GM19467 (cell line): ENCODE data around the gene NCSTN.
"Not testable (repeated sequence)": the region's sequence is repeated elsewhere in the genome, so short reads cannot be mapped to it uniquely, and the experiment has no call there.

Experiments
- ATAC-seq: cut with Tn5 transposase; IDR thresholded peaks from one replicate; pipeline ENCODE4 v1.9.1; 2021; ENCODE audit warnings: mild to moderate bottlenecking, moderate library complexity; ENCODE audit not compliant: unreplicated experiment

Gene NCSTN

DNA sequence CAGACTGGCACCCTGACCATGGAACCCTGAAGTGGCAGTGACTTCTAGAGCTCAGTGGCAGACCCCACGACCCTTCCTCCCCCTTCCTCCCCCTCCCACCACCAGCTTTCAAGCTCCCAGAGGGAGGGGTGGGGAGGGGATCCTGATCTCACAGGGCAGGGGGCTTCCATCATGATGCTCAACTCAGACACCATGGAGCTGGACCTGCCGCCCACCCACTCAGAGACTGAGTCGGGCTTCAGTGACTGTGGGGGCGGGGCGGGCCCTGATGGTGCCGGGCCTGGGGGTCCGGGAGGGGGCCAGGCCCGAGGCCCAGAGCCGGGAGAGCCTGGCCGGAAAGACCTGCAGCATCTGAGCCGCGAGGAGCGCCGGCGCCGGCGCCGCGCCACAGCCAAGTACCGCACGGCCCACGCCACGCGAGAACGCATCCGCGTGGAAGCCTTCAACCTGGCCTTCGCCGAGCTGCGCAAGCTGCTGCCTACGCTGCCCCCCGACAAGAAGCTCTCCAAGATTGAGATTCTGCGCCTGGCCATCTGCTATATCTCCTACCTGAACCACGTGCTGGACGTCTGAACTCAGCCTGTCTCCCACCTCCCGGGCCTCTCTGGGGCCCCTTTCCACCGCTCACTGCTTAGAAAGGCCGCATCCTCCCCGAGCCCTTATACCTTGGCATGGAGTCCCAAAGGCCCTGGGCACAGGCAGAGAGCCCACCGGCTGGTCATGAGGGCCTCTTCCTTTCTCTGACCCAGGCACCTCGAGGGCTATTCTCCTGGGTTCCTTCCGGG lies 27.6 kb downstream of the NCSTN start:
- ATAC-seq: no peak

DNA sequence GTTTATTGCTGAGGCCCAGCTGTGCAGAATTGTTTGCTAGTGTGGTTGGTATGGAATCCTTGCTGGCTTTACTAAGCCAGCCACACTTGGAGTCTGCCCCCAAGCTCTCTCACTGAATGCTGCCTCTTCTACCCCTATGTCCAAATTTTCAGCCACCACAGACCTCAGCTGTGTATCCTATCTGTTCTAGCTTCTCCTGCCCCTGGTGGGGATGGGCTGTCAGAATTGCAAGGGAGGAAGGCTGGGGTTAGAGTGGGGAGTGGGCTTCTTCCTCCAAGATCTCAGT lies 28.1 kb downstream of the NCSTN start:
- ATAC-seq: no peak

DNA sequence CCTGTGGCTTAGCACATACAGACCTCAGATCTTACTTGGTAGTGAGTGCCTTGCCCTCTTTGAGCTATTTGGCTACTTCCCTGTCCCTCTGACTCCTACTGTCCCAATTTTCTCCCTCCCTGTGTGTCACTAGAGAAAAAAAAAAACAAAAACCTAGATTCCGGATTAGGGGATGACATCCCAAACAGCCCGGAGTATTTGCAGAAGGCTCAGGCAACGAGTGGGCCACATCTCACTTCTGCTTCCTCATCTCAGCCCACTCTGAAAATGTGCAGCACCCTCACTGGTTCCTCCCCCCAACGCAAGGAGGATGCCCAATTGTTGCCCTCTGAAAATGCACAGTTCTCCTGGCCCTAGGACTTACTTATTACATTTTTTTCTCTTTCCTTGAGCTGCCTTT lies 28.6 kb downstream of the NCSTN start:
- ATAC-seq: no peak

DNA sequence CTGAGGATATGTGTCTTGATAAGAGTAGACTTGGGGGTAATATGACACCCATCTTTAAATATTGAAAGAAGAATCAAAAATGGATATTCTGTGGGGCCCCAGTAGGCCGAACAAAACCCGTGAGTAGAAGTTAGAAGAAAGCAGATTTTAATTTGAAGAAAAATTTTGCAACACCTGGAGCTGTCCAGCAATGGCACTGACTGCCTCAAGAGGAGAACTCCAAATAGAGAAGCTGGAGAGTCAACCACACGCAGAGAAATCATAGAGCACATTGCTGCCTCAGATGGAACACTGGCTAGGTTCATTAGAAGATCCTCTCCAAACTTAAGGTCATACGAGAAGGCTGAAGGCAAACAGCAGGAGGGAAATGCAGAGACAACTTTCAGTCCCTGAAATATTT lies 30.5 kb downstream of the NCSTN start:
- no peak for ATAC-seq

DNA sequence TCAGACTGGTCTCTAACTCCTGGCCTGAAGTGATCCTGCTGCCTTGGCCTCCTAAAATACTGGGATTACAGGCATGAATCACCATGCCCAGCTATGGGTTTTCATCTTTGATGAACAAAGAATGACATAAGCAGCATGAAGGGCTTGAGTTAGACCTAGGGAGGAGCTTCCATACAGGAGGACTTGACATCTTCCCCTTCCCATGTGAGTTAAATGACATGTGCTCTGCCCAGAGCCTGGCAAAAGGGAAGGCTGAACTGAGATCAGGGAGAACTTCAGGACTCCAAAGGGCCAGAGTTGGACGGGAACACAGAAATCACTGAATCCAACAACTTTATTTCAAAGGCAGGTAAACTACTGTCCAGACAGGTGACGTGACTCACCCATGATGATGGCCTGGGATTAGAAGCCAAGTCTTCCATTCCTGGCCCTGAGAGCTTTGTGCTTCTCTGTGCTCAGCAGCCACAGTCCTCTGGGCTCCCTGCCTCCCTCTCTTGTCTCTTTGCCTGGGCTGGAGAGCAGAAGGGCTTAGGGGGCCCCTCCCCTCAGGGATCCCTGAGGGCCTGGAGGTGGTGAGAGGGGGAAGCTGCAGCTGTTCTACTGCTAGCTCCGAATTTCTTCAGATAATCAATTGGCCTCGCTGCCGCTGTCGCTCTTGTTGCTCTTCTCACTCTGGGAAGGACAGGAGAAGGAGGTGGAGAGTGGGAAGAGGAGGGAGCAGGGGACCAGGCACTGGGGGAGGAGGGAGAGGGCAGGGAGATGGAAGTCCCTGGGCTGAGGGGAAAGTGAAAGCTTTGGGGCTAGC lies 31.3 kb downstream of the NCSTN start:
- ATAC-seq: no peak

DNA sequence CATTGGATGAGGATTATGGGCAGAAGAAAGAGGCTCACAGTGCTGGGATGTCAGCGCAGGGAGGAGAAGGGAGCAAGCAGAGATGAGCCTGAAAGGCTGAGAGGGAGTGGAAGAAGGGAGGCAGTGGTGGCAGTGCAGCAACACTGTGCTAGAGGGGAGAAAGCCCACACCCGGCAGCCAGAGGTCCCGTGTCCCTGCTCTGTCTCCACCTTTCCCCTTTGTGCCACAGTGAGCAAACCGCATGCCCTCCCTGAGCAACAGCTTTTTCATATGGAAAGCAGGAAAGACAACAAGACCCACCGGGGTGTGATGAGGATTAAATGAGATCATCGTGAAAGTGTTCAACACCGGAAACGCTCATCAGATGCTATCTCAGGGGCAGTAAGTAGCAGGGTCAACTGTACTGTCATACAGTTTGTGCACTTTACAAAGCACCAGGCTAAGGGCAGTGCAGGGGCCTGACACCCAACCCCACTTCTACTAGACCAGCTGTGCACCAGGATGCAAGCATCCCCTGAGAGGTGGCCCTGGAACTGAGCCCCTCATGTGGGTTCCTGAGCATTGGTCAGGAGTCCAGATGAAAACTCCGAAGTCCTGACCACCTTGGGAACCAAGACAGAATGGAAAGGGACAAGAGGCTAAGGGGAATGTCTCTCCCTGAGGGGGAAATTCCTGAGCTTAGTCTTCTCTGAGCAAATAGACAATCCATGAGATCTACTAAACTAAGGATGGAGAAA lies 32.8 kb downstream of the NCSTN start:
- no peak for ATAC-seq

DNA sequence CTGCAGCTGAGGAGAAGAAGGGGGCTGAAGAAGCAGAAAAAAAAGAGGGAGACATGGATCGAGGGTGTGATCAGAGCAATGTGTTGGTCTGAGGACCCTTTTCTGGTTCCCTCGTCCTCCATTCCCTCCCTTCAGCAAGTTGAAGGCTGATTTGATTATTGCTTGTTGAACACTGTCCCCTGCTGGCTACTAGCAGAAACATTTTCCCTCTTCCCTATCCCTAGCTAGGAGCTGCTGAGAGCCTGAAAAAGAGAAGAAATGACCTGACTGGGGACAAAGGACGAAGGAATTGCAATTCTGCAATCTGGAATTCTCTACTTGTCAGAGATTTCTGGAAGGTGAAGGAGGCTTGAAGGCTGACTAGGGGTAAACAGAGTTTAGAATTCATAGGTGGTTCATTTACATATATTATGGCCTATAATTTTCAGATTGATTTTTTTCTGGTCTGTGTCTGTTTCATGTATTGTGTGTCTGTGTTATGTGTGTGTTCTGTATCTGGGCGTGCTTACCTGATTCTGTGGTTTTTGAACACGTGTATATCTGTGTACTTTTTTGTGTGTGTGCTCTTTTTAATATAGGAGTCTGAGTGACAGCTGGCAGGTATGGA lies 33.4 kb downstream of the NCSTN start:
- ATAC-seq: no peak

DNA sequence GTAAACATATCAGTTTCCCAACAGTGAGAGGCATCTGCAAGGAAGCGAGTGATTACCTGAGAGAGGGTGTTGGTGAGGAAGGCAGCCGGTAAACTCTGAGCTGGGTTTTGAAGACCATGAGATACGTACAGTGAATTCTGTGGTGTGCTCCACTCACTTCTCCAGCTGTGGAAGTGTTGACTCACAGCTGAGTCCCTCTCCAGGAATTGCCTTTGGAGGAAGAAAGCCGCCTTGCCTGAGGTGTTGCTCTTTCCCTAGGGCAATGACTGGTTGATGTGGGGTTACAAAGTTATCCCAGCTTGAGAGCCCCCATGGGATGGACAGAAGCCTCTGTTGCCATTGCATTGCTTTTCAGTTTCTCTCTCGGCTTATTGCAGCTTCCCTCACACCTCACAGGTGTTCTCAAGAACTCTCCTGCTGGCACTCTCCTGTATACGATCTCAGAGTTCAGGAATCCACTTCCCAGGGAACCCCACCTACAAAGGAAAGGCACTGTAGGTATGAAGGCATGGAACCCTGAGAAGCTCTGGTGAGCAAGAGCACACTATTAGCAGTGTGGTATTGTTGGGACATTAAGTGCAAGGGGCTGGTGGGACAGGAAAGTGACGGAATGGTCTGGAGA lies 34.5 kb downstream of the NCSTN start:
- no peak for ATAC-seq

DNA sequence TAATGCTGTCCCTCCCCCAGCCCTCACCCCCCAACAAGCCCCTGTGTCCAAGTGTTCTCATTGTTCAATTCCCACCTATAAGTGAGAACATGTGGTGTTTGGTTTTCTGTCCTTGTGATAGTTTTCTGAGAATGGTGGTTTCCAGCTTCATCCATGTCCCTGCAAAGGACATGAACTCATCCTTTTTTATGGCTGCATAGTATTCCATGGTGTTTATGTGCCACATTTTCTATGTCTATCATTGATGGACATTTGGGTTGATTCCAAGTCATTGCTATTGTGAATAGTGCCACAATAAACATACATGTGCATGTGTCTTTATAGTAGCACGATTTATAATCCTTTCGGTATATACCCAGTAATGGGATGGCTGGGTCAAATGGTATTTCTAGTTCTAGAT lies 41.6 kb downstream of the NCSTN start:
- not testable (repeated sequence) for ATAC-seq

DNA sequence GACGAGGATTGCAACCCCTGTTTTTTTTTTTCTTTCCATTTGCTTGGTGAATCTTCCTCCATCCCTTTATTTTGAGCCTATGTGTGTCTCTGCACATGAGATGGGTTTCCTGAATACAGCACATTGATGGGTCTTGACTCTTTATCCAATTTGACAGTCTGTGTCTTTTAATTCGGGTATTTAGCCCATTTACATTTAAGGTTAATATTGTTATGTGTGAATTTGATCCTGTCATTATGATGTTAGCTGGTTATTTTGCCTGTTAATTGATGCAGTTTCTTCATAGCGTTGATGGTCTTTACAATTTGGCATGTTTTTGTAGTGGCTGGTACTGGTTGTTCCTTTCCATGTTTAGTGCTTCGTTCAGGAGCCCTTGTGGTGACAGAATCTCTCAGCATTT lies 45.2 kb downstream of the NCSTN start:
- ATAC-seq: not testable (repeated sequence)

DNA sequence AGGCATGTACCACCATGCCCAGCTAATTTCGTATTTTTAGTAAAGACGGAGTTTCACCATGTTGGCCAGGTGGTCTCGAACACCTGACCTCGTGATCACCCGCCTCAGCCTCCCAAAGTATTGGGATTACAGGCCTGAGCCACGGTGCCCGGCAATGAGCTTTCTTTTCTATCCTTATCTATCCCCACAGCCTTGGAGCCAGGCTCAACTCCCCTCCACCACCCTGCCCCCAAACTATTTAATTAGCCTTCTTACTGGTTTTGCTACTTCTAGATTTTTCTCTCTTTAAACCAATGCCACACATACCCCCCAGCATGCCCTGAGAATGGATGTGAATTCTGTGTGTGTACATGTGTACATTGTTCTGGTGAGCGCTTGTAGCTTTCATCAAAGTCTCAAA lies 51.5 kb downstream of the NCSTN start:
- no peak for ATAC-seq

DNA sequence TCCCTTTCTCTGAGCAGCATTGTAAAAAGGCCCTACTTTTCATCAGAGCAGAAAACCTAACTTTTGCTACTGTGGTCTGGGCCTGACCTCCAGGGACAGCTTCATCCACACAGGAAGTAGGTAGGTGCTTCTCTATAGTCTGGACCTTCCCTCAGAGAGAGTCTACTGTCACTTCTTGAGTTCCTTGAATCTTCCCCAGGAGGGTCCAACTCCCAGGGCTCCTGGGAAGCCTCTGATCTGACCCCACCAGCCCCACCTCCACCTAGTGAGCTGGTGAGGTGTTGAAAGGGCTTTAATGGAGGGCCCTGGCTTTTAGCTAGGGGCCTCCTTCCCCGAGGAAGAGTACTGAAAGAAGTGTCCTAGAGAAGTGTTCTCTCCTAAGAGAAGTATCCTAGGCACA lies 54.5 kb downstream of the NCSTN start:
- no peak for ATAC-seq

DNA sequence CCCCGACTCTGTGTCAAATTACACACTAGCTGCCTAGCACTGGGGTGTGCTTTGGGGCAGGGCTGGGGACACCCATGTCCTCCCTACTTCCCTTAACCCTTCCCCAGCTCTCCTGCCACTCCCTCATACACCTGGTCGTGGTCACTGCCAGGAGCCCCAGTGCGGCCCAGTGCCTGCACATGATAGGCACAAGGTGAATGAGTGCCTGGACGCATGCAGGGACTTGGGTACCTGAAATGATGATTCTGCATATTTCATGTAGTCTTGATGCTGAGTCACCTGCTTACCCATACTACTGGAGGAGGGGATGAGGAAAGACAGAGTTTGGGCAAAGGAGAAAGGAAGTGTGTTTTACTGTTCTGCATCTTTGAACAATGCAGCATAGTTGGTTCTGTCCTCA lies 55.6 kb downstream of the NCSTN start:
- ATAC-seq: no peak

DNA sequence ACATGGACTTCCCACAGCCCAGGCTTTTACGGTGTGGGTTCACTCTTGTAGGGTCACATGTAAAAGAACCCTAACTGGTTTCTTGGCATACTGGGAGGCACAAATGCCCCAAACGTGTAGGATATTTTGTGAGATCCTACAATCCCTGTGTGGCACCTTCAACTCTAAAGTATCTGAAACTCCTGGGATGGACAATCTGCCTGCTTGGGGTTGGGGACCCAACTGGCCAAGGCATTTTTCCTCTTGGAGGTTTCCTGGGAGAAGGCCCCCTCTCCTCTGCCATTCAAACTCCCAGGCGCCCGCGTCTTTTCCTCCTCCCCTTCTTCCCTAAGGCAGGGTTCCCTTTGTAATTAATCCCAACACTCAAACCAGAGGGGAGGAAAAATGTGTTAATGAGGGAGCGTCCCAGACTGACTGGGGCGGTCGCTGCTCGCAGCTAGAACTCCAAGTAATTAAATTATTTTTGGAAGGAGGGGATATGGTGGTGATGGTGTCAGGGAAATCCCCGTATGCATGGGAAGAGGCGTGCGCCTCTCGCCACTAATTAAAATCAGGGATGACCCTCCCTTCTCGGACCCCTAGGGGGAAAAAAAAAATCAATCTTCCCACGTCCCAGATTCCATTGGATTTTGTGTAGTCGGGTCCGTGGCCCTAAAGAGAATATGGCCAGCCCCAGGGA lies 56.5 kb downstream of the NCSTN start:
- ATAC-seq: no peak

DNA sequence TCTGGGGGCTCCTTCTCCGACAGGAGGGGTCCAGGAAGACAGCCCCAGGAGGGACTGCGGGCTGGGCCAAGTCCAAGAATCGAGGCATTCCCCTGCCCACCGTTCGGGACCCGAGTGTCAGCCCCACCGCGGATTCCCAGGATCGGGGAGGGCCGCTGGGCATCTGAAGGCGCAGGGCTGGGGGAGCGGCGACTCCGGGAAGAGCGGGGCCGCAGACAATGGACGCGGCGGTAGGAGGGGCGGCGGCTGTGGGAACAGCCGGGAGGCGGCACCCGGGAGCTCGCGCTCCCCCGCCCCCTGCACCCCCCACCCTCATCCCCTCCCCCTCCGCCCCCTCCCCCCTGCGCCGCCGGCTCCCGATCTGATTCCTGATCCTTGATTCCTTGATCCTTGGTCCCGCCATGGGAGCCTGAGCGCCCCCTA lies 57.1 kb downstream of the NCSTN start, which contains the start of gene VANGL2:
Gene VANGL2 (plus strand): TSS at position 342 of the 423 bp plus-strand sequence. CDS start 15,274 bp downstream, outside the sequence.
- no peak for ATAC-seq

DNA sequence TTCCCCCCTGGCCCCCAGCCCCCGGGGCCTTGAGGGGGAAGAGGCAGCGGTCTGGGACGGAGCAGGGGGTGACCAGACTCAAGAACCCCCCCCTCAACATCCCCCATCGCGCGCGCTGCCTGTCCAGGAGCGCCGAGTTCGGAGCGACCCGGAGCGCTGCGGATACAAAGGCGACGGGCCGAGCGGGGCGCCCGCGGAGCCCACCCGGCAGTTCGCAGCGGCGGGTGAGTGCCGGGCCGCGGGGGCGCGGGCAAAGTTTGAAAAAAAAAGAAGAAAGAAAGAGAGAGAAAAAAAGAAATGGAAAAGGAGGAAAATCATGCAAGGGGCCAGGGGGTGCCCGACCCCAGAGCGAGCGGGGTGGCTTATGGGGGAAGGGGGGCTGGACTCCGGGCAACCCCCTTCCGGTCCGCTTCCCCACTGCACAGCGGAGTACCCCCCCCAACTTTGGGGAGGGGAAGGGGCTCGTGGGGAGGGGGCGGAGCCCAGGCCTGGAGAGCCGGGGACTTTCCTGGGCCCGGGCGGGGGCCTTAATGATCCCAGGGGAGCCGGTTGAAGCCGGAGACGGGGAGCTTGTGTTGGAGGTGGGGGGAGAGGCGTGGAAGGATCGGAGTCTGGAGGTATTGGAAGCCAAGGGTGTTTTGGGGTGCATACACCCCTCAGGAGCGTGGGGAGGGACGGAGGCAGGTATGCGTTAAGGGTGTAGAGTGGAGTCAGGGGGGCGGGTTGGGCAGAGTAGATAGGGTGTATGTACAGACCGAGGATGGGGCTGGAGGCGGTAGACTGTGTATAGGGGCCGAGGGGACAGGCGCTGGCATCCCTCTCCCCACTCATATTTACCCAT lies 57.7 kb downstream of the NCSTN start:
- no peak for ATAC-seq

DNA sequence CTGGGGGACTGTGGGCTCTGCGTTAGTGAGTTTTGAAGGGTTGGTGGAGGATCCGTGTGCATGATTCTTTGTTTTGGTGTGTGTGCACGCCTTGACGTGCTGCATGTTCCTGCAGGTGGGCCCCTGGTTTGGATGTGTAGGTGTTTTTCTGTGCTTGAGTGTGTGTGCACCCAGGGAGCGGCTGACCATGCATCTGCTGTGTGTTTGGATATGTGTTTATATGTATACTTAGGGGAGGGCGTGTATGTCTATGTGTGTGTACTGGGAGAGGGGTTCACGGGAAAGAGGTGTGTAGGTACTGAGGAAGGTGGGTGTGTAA lies 58.3 kb downstream of the NCSTN start:
- no peak for ATAC-seq

DNA sequence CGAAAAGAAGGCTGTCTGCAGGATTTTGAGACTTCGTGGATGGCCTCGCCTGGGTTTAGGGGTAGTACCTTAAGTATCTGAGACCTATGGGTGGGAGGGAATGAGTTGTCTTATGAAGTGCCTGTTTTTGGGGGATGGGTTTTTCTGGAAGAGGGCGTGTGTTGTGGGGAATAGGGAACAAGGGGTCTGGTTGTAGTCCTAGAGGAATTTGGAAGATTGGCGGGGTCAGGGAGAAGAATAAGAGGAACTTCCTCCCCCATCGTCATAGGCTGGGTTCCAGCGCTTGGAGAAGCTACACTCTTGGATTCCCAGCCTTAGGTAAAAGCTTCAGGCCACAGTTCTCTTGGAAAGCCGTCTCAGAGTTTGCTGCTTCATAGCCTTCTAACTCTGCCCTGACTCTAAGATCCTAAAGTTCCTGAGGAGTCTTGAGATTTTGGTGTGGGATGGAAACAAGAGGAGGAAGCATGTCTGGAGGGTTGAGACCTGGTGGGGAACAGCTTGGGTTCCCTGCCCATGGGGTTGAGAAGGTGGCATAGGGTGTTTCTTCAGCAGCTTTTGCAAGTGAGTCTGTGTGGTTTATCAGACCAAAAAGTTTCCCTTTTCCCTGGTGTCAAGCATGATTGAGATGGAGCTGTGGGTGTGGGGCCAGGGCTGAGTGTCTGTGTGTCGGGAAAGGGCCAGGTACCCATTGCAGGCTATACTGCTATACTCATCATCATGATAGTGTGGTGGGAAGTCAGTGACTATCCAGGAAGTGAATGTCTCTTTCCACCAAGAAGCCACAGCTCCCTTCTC lies 59.0 kb downstream of the NCSTN start:
- no peak for ATAC-seq

DNA sequence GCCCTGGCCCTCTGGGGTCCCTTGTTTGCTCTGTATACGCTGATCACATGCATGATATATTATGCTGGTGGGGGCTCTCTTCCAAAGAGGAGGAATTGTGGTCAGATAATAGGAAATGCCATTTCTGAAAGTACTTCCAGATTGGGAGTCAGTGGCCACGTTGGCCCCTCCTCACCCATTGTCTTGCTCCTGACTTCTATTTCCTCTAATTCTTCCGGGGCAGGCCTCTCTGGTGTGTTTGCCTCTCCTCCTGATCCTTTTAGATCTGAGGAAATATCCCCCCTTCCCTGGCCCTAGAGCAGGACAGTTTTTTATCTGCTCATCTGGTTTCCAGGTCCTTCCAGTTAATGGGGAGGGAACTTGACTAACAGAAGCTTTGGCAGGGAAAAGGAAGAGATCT lies 60.1 kb downstream of the NCSTN start:
- no peak for ATAC-seq
